OCI-LY7 (cell line): ENCODE measurements around the gene IL6R.

Experiments used
- CTCF ChIP-seq: fragments of 200-600 bp; sonication (generic); conservative IDR thresholded peaks from 2 replicates; pipeline ENCODE4 v1.5.1; 2014; ENCODE audit warnings: mild to moderate bottlenecking, antibody characterized with exemption, low read length, moderate library complexity, mixed read lengths
- EZH2phosphoT487 ChIP-seq: fragments of 200-600 bp; sonication (generic); IDR thresholded peaks from 2 replicates; pipeline ENCODE4 v1.6.1; 2018; ENCODE audit warnings: low read depth, borderline replicate concordance, mild to moderate bottlenecking, mixed run types, antibody characterized with exemption, low read length, moderate library complexity, mixed read lengths

- TF ChIP-seq CTCF, result no peak
- no peak for TF ChIP-seq EZH2phosphoT487
Observed at GRCh38 chr1:154430903-154431302, 25.8 kb downstream of the IL6R start.
